HL-60/S4 (cell line): Measurements from ENCODE around the gene CD200R1.
"Not testable (repeated sequence)": the region's sequence is repeated elsewhere in the genome, so short reads cannot be mapped to it uniquely, and the experiment has no call there.

Experiments used
- in situ Hi-C: fragments of 300-500 bp; cut with MboI; formaldehyde crosslinking; loops from 2 replicates; pipeline ENCODE4 v1.14.3; 2022; ENCODE audit warnings: low sequenced_read_pairs

The CD200R1 gene

GRCh38 chr3:112976001-112976400 lies 1.1 kb upstream of the CD200R1 start:
- in situ Hi-C loops, result loop anchor here (10.0 kb wide), 1 partner anchor 231 kb away; no protein-coding TSS in a partner anchor

GRCh38 chr3:112974178-112974517 lies 755 bp downstream of the CD200R1 start:
- in situ Hi-C loops, result loop anchor here (10.0 kb wide), 1 partner anchor 229 kb away; no protein-coding TSS in a partner anchor

- in situ Hi-C loops, result loop anchor here (10.0 kb wide), 1 partner anchor 229 kb away; no protein-coding TSS in a partner anchor
These were observed 1.4 kb downstream of the CD200R1 start for GRCh38 chr3:112973325-112974177.

- in situ Hi-C loops, result loop anchor here (10.0 kb wide), 1 partner anchor 227 kb away; no protein-coding TSS in a partner anchor
These were observed 2.7 kb downstream of the CD200R1 start for GRCh38 chr3:112972158-112972557.

- in situ Hi-C loops, result no loop called here
These were observed 7.1 kb downstream of the CD200R1 start for GRCh38 chr3:112967828-112968227.

- in situ Hi-C loops, result no loop called here
These were observed 7.5 kb downstream of the CD200R1 start for GRCh38 chr3:112967425-112967824.

- in situ Hi-C loops, result no loop called here
These were observed 8.3 kb downstream of the CD200R1 start for GRCh38 chr3:112966633-112967032.

GRCh38 chr3:112965656-112966055 lies 9.2 kb downstream of the CD200R1 start:
- in situ Hi-C loops, result no loop called here

GRCh38 chr3:112963683-112964082 lies 11.2 kb downstream of the CD200R1 start:
- in situ Hi-C loops, result no loop called here

GRCh38 chr3:112958811-112959560 lies 15.9 kb downstream of the CD200R1 start:
- in situ Hi-C loops, result no loop called here

- in situ Hi-C loops, result no loop called here
These were observed 18.6 kb downstream of the CD200R1 start for GRCh38 chr3:112956351-112956750.

GRCh38 chr3:112948346-112948838 lies 26.5 kb downstream of the CD200R1 start:
- in situ Hi-C loops, result no loop called here

- in situ Hi-C loops, result no loop called here
These were observed 43.0 kb downstream of the CD200R1 start for GRCh38 chr3:112931736-112932521.

- in situ Hi-C loops, result no loop called here
These were observed 44.1 kb downstream of the CD200R1 start for GRCh38 chr3:112930771-112931170.

GRCh38 chr3:112925969-112926368 lies 48.9 kb downstream of the CD200R1 start:
- in situ Hi-C loops, result no loop called here

GRCh38 chr3:112925560-112925959 lies 49.3 kb downstream of the CD200R1 start:
- in situ Hi-C loops, result no loop called here

GRCh38 chr3:112919541-112919940 lies 55.4 kb downstream of the CD200R1 start:
- in situ Hi-C loops, result not testable (repeated sequence)

GRCh38 chr3:112908252-112908651 lies 66.7 kb downstream of the CD200R1 start:
- in situ Hi-C loops, result no loop called here

GRCh38 chr3:112904786-112905185 lies 70.1 kb downstream of the CD200R1 start:
- in situ Hi-C loops, result no loop called here

- in situ Hi-C loops, result no loop called here
These were observed 74.8 kb downstream of the CD200R1 start for GRCh38 chr3:112900113-112900512.

GRCh38 chr3:112897791-112898190 lies 77.1 kb downstream of the CD200R1 start:
- in situ Hi-C loops, result no loop called here
